Right lobe of liver (tissue), 4 donors: ENCODE data around the gene NDUFAF2.
"Not testable (repeated sequence)": the region's sequence is repeated elsewhere in the genome, so short reads cannot be mapped to it uniquely, and the experiment has no call there.

Experiments used
- CTCF ChIP-seq, 4 donors: fragments of 200-600 bp in 3 of 4; fragments of 450-650 bp in 1 of 4; IDR thresholded peaks; one replicate each; pipeline versions ENCODE4 v1.5.1 to v1.8.0; 2016 to 2022; ENCODE audit warnings: antibody characterized with exemption in 4 of 4, mild to moderate bottlenecking in 2 of 4
- POLR2A ChIP-seq: fragments of 450-650 bp; IDR thresholded peaks from one replicate; pipeline ENCODE4 v1.6.1; 2017; ENCODE audit warnings: antibody characterized with exemption, mild to moderate bottlenecking
- donor health status: DM: no; HTN: no; CAD: no.
- donor health status: DM: no; HTN: no; CAD: no.
- donor health status: DM: no; HTN: yes; CAD: no.

GRCh38 chr5:60982127-60982526 is 37.1 kb downstream of the NDUFAF2 start:
- TF ChIP-seq CTCF (IDR thresholded peaks at IDR 0.05); POLR2A: not testable (repeated sequence)
